SJCRH30 (cell line): ENCODE data around the gene ARHGAP33. TPM values are rescaled to one million over a fixed set of nuclear protein-coding genes. Genes with fewer than 3 reads are reported as not detected.
A peak's percentile ranks its signal among the peaks of the same experiment; 100 is the strongest.
"Not testable (repeated sequence)": the region's sequence is repeated elsewhere in the genome, so short reads cannot be mapped to it uniquely, and the experiment has no call there.

ENCODE experiments used
- DNase-seq, 2 experiments: peaks; one replicate each; pipeline ENCODE4 v3.0.0-alpha.2; 2015 to 2020
- H3K27ac ChIP-seq: fragments of 250-450 bp; sonication (Bioruptor Pico); 2 replicates; pipeline ENCODE4 v1.5.1; 2020; ENCODE audit warnings: mild to moderate bottlenecking, moderate library complexity
- H3K27me3 ChIP-seq: fragments of 250-450 bp; sonication (Bioruptor Pico); 2 replicates; pipeline ENCODE4 v1.5.1; 2020; ENCODE audit warnings: mild to moderate bottlenecking, moderate library complexity
- H3K36me3 ChIP-seq: fragments of 250-450 bp; sonication (Bioruptor Pico); 2 replicates; pipeline ENCODE4 v1.5.1; 2020; ENCODE audit warnings: mild to moderate bottlenecking, moderate library complexity
- H3K4me1 ChIP-seq: fragments of 250-450 bp; sonication (Bioruptor Pico); 2 replicates; pipeline ENCODE4 v1.5.1; 2020; ENCODE audit warnings: mild to moderate bottlenecking, moderate library complexity
- H3K4me3 ChIP-seq: fragments of 250-450 bp; sonication (Bioruptor Pico); 2 replicates; pipeline ENCODE4 v1.5.1; 2020; ENCODE audit warnings: mild to moderate bottlenecking, moderate library complexity
- H3K9me3 ChIP-seq: fragments of 250-450 bp; sonication (Bioruptor Pico); replicated peaks from 2 replicates; pipeline ENCODE4 v1.5.1; 2020; ENCODE audit warnings: mild to moderate bottlenecking, moderate library complexity
- total RNA-seq: library from RNA; depleted of rRNA; stranded (reverse); fragments of >200 nt; shearing (Covaris generic); gene quantifications from 2 replicates; pipeline ENCODE4 v1.2.3, GENCODE V29; 2014; rRNA removed

ARHGAP33 gene
- total RNA-seq, 1 experiment from 2014 or later: 8.9 TPM

DNA sequence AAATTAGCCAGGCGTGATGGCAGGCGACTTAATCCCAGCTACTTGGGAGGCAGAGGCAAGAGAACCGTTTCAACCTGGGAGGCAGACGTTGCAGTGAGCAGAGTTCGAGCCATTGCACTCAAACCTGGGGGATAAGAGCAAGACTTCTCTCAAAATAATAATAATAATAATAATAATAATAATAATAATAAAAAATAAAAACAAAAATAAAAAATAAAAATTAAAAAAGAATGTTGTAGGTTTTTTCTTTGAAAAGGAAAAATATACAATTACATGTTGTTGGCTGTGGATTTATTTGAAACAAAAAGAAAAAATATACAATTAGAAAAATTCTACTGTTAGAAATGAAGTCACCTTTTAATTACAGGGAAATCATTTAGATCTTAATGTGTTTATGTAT, 48.8 kb downstream of the ARHGAP33 start:
- Histone ChIP-seq H3K27me3 (0 out of 2 replicates have a peak, but pooled peaks cover 2% of the 10 kb centered on the region), H3K27ac (no peak overlapping the region), H3K4me1 (no peaks in the 10 kb centered on the region), H3K36me3 (no peaks in the 10 kb centered on the region), H3K4me3 (no peak overlapping the region), H3K9me3 (no peaks in the 10 kb centered on the region)
- DNase-seq: no peak

DNA sequence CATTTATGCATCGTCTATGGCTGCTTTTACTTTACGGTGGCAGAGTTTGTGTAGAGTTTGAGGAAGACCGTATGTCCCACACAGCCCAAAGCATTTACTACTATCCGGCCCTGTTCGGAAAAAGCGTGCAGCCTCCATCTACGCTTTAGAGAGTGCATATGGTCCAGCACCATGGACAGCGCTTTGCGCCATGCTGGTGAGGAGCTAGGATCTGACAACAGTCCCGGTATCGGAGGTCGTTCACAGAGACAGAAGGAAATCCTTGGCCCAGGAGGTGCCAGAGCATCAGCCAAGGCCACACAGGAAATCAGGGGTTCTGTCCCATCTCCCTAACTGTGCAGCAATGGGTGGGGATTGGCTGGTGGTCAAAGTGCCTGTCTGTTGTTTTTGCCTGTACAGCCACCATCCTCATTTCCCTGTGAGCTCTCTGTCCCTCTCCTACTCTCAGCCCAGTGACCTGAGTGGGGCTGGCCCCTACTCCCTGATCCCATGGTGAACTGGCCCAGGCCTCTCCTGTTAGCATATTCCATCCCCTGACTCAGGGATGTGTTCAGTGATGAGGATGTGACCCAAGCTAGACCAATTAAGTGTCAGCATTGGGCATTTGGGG, 53.4 kb downstream of the ARHGAP33 start:
- no peak overlapping the region for H3K4me3 ChIP-seq
- DNase-seq: peak; percentile 66 to 79

DNA sequence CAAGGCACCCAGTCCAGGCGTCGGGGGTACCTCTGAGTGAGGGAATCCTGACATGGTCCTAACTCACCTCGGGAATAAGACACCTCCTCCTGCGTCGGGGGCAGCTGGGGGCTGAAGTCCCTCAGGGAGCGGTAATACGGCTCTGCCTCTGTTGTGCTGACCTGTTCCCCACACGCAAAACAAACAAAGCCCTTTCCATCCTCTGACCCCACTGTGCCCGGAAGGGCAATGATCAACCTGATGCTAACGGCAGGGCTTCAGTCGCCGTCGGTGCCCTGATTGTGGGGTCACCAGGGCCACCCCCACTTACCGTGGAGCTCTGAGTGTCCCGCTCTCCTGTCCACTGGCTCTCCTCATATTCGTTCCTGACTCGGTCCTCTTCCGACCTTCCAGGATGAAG, 55.6 kb downstream of the ARHGAP33 start:
- no peak for DNase-seq
- Histone ChIP-seq H3K9me3 (no peaks in the 10 kb centered on the region), H3K27me3 (0 out of 2 replicates have a peak, but pooled peaks cover 3% of the 10 kb centered on the region), H3K27ac (no peak overlapping the region), H3K4me3 (no peak overlapping the region), H3K4me1 (no peaks in the 10 kb centered on the region), H3K36me3 (no peaks in the 10 kb centered on the region)

More for the DNA sequence above, 53.4 kb downstream of the ARHGAP33 start:
- H3K27me3 ChIP-seq: 0 out of 2 replicates have a peak, but pooled peaks cover 2% of the 10 kb centered on the region
- H3K9me3 ChIP-seq: no peaks in the 10 kb centered on the region
- no peak overlapping the region for H3K27ac ChIP-seq
- no peaks in the 10 kb centered on the region for H3K4me1 ChIP-seq
- H3K36me3 ChIP-seq: no peaks in the 10 kb centered on the region

DNA sequence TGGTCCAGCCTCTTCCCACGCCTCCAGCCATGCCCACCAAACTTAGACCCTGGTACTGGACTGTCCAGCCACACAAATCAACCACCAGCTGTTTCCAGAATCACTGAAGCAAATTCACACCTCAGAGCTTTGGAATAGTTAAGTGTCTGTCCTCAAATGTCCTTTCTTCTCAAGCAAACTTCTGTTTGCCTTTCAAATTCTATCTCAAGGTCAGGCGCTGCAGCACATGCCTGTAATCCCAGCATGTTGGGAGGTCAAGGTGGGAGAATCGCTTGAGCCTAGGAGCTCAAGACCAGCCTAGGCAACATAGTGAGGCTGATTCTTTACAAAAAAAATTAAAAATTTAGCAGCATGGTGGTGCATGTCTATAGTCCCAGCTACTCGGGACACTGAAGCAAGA, 56.7 kb downstream of the ARHGAP33 start:
- Histone ChIP-seq H3K4me1 (no peaks in the 10 kb centered on the region), H3K27me3 (peaks cover 8% of the 10 kb centered on the region; the same call in 1 of the 2 replicates), H3K27ac (no peak overlapping the region), H3K9me3 (no peaks in the 10 kb centered on the region), H3K36me3 (no peaks in the 10 kb centered on the region), H3K4me3 (no peak overlapping the region)
- no peak for DNase-seq

DNA sequence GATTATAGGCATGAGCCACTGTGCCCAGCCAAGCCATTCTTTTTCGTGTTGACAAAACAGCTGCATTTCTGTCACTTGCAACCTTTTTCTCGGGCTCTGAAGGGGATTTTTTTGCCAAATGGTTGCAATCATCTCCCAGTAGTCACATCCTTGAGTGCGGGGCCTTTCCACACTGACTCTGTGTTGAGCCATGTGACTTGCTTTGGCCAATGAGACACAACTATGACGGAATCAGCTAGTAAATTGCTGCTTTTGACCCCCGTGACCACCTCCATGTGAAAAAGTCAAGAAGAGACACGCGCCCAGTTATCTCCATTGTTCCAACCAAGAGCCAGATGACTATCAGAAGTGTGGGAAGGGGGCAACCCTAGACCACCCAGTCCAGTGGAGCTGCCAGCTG, 58.6 kb downstream of the ARHGAP33 start:
- Histone ChIP-seq H3K4me3 (no peak overlapping the region), H3K4me1 (no peaks in the 10 kb centered on the region), H3K27me3 (peaks cover 12% of the 10 kb centered on the region; the same call in 1 of the 2 replicates), H3K36me3 (no peaks in the 10 kb centered on the region), H3K9me3 (no peaks in the 10 kb centered on the region), H3K27ac (no peak overlapping the region)
- DNase-seq: no peak

DNA sequence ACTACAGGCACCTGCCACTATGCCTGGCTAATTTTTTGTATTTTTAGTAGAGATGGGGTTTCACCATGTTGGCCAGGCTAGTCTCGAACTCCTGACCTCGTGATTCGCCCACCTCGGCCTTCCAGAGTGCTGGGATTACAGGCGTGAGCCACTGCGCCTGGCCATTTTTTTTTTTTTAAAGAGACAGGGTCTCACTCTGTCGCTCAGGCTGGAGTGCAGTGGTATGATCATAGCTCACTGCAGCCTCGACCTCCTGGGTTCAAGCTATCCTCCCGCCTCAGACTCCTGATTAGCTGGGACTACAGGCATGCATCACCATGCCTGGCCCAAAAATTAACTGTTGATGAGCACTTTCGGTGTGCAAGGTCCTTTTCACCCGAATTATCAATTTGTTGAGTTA, 60.7 kb downstream of the ARHGAP33 start:
- H3K27me3 ChIP-seq: peaks cover 12% of the 10 kb centered on the region; the same call in 1 of the 2 replicates
- H3K36me3 ChIP-seq, H3K4me3 ChIP-seq, DNase-seq, H3K9me3 ChIP-seq, H3K4me1 ChIP-seq, H3K27ac ChIP-seq: not testable (repeated sequence)

Other genes starting within 250 kb of the ARHGAP33 start
- not detected in 2 replicates for gene SBSN, start 247.3 kb upstream of the ARHGAP33 start, total RNA-seq
- gene GAPDHS, start 242.1 kb upstream of the ARHGAP33 start, total RNA-seq: not detected in 2 replicates
- 110 TPM in 2 replicates for gene TMEM147, start 229.9 kb upstream of the ARHGAP33 start, total RNA-seq
- 0.14 TPM in 1 of 2 replicates, not detected in the other for gene ATP4A, start 211.9 kb upstream of the ARHGAP33 start, total RNA-seq
- gene PMIS2, start 189.4 kb upstream of the ARHGAP33 start, total RNA-seq: not detected in 2 replicates
- gene HAUS5, start 162.8 kb upstream of the ARHGAP33 start, total RNA-seq: 17.2 and 22.7 TPM in 2 replicates
- gene RBM42, start 146.5 kb upstream of the ARHGAP33 start, total RNA-seq: 69.9 and 71.3 TPM in 2 replicates
- gene ETV2, start 133.8 kb upstream of the ARHGAP33 start, total RNA-seq: 2.4 and 4.1 TPM in 2 replicates
- gene COX6B1, start 127.2 kb upstream of the ARHGAP33 start, total RNA-seq: 436 and 590 TPM in 2 replicates
- not detected in 2 replicates for gene UPK1A, start 109.0 kb upstream of the ARHGAP33 start, total RNA-seq
- gene ZBTB32, start 71.0 kb upstream of the ARHGAP33 start, total RNA-seq: not detected in 2 replicates
- gene KMT2B, start 57.6 kb upstream of the ARHGAP33 start, total RNA-seq: 13.1 and 15.1 TPM in 2 replicates
- gene IGFLR1, start 33.1 kb upstream of the ARHGAP33 start, total RNA-seq: 4.3 and 10.3 TPM in 2 replicates
- gene U2AF1L4, start 30.1 kb upstream of the ARHGAP33 start, total RNA-seq: 9.7 and 11.4 TPM in 2 replicates
- gene PSENEN, start 29.9 kb upstream of the ARHGAP33 start, total RNA-seq: 37.7 and 47.2 TPM in 2 replicates
- 4.9 and 6.1 TPM in 2 replicates for gene LIN37, start 27.0 kb upstream of the ARHGAP33 start, total RNA-seq
- gene HSPB6, start 18.5 kb upstream of the ARHGAP33 start, total RNA-seq: not detected in 2 replicates
- 10.0 and 11.1 TPM in 2 replicates for gene PROSER3, start 17.4 kb upstream of the ARHGAP33 start, total RNA-seq
- not detected in 2 replicates for gene PRODH2, start 37.3 kb downstream of the ARHGAP33 start, total RNA-seq
- not detected in 2 replicates for gene NPHS1, start 76.9 kb downstream of the ARHGAP33 start, total RNA-seq
- gene KIRREL2, start 81.3 kb downstream of the ARHGAP33 start, total RNA-seq: not detected in 2 replicates
- 32.1 and 32.7 TPM in 2 replicates for gene APLP1, start 93.0 kb downstream of the ARHGAP33 start, total RNA-seq
- 6.2 and 7.3 TPM in 2 replicates for gene NFKBID, start 125.0 kb downstream of the ARHGAP33 start, total RNA-seq
- not detected in 2 replicates for gene HCST, start 127.0 kb downstream of the ARHGAP33 start, total RNA-seq
- not detected in 2 replicates for gene TYROBP, start 132.7 kb downstream of the ARHGAP33 start, total RNA-seq
- 5.1 and 10.2 TPM in 2 replicates for gene LRFN3, start 160.8 kb downstream of the ARHGAP33 start, total RNA-seq
- gene SDHAF1, start 219.6 kb downstream of the ARHGAP33 start, total RNA-seq: 21.6 and 27.9 TPM in 2 replicates
- 0.10 and 0.20 TPM in 2 replicates for gene SYNE4, start 233.2 kb downstream of the ARHGAP33 start, total RNA-seq
- gene ALKBH6, start 238.6 kb downstream of the ARHGAP33 start, total RNA-seq: 17.4 and 19.8 TPM in 2 replicates